HL-60 (cell line): Measurements from ENCODE around the gene ADRM1.

Source experiments
- DNase-seq, 2 experiments: peaks; one replicate each; pipeline ENCODE4 v3.0.0-alpha.2; 2010 to 2020; ENCODE audit warnings: low read depth in 1 of 2, low spot score in 1 of 2
- H3K27ac ChIP-seq: fragments of 250-450 bp; sonication (Bioruptor Pico); replicated peaks from 2 replicates; pipeline ENCODE4 v1.5.1; 2020; ENCODE audit warnings: mild to moderate bottlenecking, moderate library complexity
- H3K27me3 ChIP-seq: fragments of 250-450 bp; sonication (Bioruptor Pico); 2 replicates; pipeline ENCODE4 v1.5.1; 2021; ENCODE audit warnings: mild to moderate bottlenecking, moderate library complexity; ENCODE audit not compliant: insufficient read depth, poor library complexity, severe bottlenecking
- H3K4me3 ChIP-seq: replicated peaks from 2 replicates; pipeline ENCODE4 v1.5.1; 2011; ENCODE audit warnings: mild to moderate bottlenecking, control low read depth, low read length; ENCODE audit not compliant: insufficient read depth
- GABPA ChIP-seq: IDR thresholded peaks from 2 replicates; pipeline ENCODE4 v1.6.1; 2012; ENCODE audit warnings: low read depth
- POLR2AphosphoS5 ChIP-seq: IDR thresholded peaks from 2 replicates; pipeline ENCODE4 v1.6.1; 2012; ENCODE audit warnings: low read depth
- REST ChIP-seq: IDR thresholded peaks from 2 replicates; pipeline ENCODE4 v1.6.1; 2012; ENCODE audit warnings: low read depth; ENCODE audit not compliant: insufficient replicate concordance
- SPI1 ChIP-seq: IDR thresholded peaks from 2 replicates; pipeline ENCODE4 v1.6.1; 2012; ENCODE audit warnings: low read depth, mild to moderate bottlenecking, borderline replicate concordance
- TF ChIP-seq, protein P1 (sequence below): IDR thresholded peaks from one replicate; pipeline ENCODE4 v1.5.1; 2011; ENCODE audit warnings: low read length, control low read depth, inconsistent platforms; ENCODE audit not compliant: insufficient read depth

ADRM1 gene

GRCh38 chr20:62304331-62305148 is 1.7 kb downstream of the ADRM1 start:
- peak in 1 of 2 experiments; percentile 37 for DNase-seq
- Histone ChIP-seq H3K27ac (peak overlapping the region; percentile 84), H3K4me3 (peak overlapping the region; percentile 62), H3K27me3 (no peaks in the 10 kb centered on the region)
- no peak for TF ChIP-seq REST
- TF ChIP-seq, protein P1, sequence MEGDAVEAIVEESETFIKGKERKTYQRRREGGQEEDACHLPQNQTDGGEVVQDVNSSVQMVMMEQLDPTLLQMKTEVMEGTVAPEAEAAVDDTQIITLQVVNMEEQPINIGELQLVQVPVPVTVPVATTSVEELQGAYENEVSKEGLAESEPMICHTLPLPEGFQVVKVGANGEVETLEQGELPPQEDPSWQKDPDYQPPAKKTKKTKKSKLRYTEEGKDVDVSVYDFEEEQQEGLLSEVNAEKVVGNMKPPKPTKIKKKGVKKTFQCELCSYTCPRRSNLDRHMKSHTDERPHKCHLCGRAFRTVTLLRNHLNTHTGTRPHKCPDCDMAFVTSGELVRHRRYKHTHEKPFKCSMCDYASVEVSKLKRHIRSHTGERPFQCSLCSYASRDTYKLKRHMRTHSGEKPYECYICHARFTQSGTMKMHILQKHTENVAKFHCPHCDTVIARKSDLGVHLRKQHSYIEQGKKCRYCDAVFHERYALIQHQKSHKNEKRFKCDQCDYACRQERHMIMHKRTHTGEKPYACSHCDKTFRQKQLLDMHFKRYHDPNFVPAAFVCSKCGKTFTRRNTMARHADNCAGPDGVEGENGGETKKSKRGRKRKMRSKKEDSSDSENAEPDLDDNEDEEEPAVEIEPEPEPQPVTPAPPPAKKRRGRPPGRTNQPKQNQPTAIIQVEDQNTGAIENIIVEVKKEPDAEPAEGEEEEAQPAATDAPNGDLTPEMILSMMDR = no peak
- TF ChIP-seq GABPA = no peak
- TF ChIP-seq POLR2AphosphoS5 = no peak
- TF ChIP-seq SPI1 = no peak

- peak; percentile 59 to 78 for DNase-seq
- TF ChIP-seq, protein P1 = no peak
- TF ChIP-seq SPI1 (no peak), GABPA (no peak), POLR2AphosphoS5 (peak; percentile 79), REST (peak; percentile 34)
- Histone ChIP-seq H3K27me3 (no peaks in the 10 kb centered on the region), H3K4me3 (peak overlapping the region; percentile 62), H3K27ac (peak overlapping the region; percentile 84)
Measured at GRCh38 chr20:62305149-62305764, 2.5 kb downstream of the ADRM1 start.

GRCh38 chr20:62305765-62306413 is 3.1 kb downstream of the ADRM1 start:
- Histone ChIP-seq H3K27me3 (no peaks in the 10 kb centered on the region), H3K4me3 (peak overlapping the region; percentile 62), H3K27ac (peak overlapping the region; percentile 84)
- TF ChIP-seq POLR2AphosphoS5 = 0 out of 2 replicates have a peak, but pooled peaks have one; percentile 13
- no peak for TF ChIP-seq SPI1
- TF ChIP-seq GABPA = no peak
- TF ChIP-seq, protein P1 = no peak
- TF ChIP-seq REST = no peak
- peak in 1 of 2 experiments; percentile 80 for DNase-seq
